ENCODE data around the gene MCTS1. TPM values are rescaled to one million over a fixed set of nuclear protein-coding genes. Genes with fewer than 3 reads are reported as not detected.
A peak's percentile ranks its signal among the peaks of the same experiment; 100 is the strongest.
"Not testable (repeated sequence)": the region's sequence is repeated elsewhere in the genome, so short reads cannot be mapped to it uniquely, and the experiment has no call there.

The MCTS1 gene
- total RNA-seq = 18.0 TPM

GRCh38 chrX:120603707-120604360 is at the start of gene MCTS1:
Gene MCTS1 (plus strand): TSS chrX:120604101. CDS start chrX:120604237, 136 bp downstream.
- DNase-seq (ENCODE audit: low spot score) (peak; percentile 86), ATAC-seq (peak; percentile 94)

DNA sequence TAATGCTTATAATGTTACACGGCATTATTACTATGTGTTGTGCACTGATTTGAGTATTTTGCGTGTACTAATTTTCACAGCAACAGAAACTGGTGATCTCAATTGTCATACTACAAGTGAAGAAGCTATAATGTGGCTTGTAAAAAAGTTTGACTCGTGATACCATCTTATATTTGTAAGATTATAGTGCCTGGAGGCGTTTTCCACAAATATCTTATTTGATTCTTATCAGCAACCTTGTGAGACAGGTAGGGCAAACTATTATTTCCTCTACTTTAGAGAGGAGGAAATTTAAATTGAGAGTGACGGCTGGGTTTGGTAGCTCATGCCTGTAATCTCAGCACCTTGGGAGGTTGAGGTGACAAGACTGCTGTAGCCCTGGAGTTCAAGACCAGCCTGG is 47.6 kb upstream of the MCTS1 start:
- ATAC-seq (no peak), DNase-seq (ENCODE audit: low spot score) (no peak)

DNA sequence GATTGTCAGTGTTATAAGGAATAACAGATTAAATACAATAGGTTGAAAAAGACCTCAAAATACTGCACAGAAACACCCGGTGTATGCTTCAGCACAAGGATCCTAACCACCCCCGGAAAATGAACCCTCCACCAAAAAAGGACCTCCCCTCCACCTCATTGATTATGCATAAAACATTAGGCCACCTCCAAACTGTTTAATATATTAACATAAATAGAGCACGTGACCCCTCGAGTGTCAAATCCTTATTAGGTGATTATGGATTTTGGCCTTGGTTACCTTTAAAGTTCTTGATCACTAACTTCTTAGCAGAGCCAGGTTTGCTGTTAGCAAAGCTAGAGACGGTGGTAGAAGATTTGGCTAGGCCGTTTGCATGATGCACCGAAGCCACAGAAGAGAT is 44.1 kb upstream of the MCTS1 start:
- DNase-seq (ENCODE audit: low spot score) (no peak), ATAC-seq (no peak)

- peak; percentile 52 for ATAC-seq
- DNase-seq (ENCODE audit: low spot score) = peak; percentile 47
Measured at GRCh38 chrX:120560405-120560841, 43.5 kb upstream of the MCTS1 start.

DNA sequence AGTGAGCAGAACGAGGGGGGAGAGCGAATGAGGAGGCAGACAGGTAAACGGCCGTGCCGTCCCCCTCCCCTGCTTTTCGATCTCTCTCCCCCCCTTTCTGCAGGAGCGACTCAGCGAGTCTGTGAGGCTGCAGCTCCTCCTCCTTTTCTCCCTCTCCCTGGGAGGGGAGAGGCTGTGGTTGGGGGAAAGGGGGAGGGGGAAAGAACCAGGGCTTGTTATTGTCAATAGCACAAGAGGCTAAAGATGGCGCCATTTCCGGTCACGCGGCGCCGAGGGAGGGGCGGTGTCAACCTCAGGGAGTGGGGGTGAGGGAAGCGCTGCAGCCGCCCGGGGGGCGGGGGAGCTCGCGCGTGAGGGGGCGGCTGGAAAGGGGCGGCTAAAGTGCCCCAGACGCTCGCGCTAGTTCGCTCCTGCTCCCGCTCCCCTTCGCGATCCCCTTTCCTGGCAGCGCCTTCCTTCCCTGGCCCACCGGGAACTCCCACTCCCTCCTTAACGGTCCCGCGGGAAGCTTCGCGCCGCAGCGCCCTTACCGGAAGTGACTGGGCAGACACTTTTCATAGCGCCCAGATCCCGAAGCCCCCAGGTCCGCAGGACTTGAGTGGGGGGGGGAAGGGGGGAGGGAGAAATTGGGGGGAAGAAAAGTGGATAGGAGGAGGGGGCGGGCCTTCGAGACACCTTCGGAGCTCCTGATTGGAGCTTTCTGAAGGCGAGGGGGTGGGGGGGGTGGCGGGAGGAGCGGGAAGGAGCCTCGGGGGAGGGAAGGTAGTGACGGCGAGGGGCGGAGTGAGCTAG is 42.9 kb upstream of the MCTS1 start, which contains the start of gene CUL4B:
Gene CUL4B, minus strand, starts transcription at position 121 of the 792 bp plus-strand sequence. CDS start 324 bp downstream, outside the sequence.
- peak; percentile 92 for DNase-seq (ENCODE audit: low spot score)
- peak; percentile 90 for ATAC-seq

- ATAC-seq (no peak), DNase-seq (ENCODE audit: low spot score) (no peak)
Measured at GRCh38 chrX:120561634-120562568, 42.0 kb upstream of the MCTS1 start.

DNA sequence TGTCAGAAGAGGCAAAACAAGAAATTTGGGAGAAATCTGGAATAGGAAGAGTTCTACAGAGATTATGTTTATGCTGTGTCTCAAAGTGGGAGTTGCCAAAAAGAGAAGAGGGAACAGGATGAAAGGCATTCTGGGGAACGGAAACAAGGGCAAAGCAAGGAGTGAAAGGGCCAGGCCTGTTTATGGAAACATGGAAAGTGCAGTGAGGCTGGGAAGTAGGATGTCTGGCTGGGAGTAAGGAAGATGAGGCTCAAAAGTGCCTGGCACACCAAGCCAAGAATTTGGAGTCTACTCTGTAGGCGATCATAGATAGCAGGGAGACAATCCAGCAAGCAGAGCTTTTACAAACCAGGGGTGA is 41.4 kb upstream of the MCTS1 start:
- no peak for ATAC-seq

DNA sequence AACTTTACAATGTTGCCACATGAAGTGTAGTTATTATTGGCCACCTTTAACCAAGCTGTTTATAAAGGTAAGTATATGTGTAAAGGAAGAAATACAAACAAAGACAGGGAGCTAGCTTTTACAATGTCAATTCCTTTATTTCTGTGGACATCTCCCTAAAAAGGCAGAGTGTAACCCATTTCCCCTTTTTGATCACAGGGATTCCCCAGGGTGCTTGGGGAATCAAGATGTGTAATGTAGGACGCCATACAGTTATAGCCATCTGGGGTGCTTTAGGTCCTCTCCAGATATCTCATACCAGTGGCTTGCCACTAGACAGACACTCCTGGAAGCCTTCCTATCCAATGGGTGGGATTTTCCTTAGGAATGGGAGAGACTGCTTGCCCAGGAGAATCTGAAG is 39.0 kb upstream of the MCTS1 start:
- no peak for ATAC-seq

More for the DNA sequence above, 41.4 kb upstream of the MCTS1 start:
- no peak for DNase-seq (ENCODE audit: low spot score)

DNA sequence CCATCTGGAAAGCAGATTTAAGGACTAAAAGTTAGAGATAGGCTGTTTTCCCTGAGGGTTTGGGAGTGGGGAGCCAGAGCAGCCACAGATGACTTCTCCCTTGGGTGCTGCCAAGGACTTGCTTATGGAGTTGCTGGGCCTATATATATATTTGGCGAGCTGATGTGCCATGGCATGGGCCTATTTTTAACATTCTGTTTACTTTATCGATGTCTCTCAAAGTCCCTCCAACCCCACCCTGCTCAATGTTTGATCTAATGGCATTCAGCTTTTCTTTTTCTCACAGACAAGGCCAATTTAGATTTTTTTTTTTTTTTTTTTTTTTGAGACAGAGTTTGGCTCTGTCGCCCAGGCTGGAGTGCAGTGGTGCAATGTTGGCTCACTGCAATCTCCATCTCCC is 37.1 kb upstream of the MCTS1 start:
- DNase-seq (ENCODE audit: low spot score) (no peak), ATAC-seq (no peak)

More for the DNA sequence above, 39.0 kb upstream of the MCTS1 start:
- no peak for DNase-seq (ENCODE audit: low spot score)

GRCh38 chrX:120568035-120568434 is 35.9 kb upstream of the MCTS1 start:
- DNase-seq (ENCODE audit: low spot score) (no peak), ATAC-seq (no peak)

DNA sequence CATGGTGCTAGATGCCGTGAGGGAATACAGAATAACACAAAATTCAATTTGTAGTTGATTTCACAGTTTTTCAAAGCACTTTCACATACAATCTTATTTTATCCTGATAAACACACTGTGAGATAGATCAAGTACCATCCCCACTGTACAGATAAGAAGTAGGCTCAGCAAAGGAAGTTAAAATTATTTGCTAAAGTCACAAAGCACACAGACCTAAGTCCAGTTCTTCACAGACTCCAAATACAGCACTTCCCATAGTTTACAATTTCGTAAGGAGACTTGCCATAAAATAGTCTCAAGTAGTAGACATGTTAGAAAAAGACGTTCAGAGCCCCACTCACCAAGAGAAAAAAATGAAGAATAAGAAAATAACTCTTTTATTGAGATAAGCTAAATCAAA is 35.3 kb upstream of the MCTS1 start:
- DNase-seq (ENCODE audit: low spot score) (no peak), ATAC-seq (no peak)

- ATAC-seq (no peak), DNase-seq (ENCODE audit: low spot score) (no peak)
Measured at GRCh38 chrX:120570011-120570600, 33.8 kb upstream of the MCTS1 start.

GRCh38 chrX:120573806-120574205 is 30.1 kb upstream of the MCTS1 start:
- DNase-seq (ENCODE audit: low spot score); ATAC-seq: not testable (repeated sequence)

DNA sequence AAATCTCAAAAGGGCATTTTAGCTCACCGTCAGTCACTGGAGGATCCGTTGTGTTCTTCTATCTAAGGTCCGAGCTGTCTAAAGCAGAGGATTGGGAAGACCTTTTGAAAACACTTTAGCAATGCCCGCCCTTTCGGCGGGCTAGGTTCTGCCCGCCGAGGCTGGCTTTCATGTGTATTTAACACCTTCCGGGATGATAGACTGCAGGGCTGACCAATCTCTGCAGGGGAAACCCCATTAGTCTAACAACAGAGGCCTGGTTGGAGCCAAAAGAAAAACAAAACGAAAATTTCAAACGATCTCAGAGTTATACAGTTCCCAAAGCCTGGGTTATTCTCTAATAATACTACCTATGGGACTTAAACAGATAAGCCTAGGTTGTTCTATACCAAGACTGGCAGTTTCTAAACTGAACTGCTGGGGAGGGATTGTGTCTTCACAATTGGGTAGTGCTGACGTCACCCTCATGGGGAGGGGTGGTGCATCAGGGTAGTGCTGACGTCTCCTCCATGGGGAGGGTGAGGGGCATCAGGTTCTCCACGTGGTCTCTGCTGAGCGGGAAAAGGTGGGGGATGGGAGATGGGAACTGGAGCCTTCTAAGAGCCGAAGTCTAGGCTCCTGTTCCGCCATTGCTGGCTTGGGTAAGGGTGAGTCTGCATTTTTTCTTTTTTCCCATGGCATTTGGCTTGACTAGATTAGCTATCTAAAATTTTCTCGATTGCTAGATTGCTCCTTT is 28.4 kb upstream of the MCTS1 start:
- ATAC-seq (no peak), DNase-seq (ENCODE audit: low spot score) (no peak)

DNA sequence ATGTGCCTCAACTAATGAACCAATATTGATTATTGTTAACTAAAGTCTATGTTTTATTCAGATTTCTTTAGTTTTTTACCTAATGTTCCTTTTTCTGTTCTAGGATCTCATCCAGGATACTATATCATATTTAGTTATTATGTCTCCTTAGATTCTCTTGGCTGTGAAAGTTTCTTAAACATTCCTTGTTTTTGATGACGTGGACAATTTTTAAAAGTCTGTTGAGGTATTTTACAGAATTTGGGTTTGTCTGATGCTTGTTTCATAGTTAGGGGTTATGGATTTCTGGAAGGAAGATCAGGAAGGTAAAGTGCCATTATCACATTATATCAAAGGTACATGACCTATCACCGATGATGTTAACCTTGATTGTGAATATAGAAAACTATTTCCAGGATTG is 18.2 kb upstream of the MCTS1 start:
- ATAC-seq = no peak

DNA sequence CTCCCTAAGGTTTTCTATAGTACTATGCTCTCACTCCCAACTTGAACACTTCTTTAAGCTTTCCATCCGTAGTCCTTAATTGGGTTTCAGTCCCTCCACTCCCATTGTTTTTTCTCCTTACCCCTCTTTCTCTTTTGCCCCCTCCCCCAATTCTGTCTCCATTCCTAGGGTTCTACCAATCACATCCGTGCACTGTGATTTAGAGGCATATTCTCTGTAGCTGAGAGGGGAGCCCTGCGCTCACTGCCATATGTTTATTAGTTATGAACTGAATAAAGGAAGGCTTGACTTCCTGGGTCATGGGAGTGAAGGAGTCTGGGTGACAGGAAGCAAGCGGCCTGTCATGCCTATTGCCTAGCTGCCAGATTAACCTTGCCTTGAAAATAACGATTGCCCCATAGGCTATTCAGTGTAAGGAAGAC is 471 bp downstream of the MCTS1 start:
- peak; percentile 45 for DNase-seq (ENCODE audit: low spot score)
- ATAC-seq = peak; percentile 72

More for the DNA sequence above, 18.2 kb upstream of the MCTS1 start:
- no peak for DNase-seq (ENCODE audit: low spot score)

DNA sequence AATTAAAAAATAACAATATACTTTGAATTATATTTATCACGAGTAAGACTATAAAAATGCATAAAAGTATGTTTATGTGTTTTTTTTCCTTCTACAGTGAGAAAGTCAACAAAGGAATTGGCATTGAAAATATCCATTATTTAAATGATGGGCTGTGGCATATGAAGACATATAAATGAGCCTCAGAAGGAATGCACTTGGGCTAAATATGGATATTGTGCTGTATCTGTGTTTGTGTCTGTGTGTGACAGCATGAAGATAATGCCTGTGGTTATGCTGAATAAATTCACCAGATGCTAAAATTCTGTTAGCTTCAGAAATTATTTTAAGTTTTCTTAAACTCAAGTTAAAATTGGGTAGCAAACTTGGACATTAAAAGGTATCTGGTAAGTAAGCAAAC is 8.2 kb downstream of the MCTS1 start:
- no peak for ATAC-seq
- no peak for DNase-seq (ENCODE audit: low spot score)

DNA sequence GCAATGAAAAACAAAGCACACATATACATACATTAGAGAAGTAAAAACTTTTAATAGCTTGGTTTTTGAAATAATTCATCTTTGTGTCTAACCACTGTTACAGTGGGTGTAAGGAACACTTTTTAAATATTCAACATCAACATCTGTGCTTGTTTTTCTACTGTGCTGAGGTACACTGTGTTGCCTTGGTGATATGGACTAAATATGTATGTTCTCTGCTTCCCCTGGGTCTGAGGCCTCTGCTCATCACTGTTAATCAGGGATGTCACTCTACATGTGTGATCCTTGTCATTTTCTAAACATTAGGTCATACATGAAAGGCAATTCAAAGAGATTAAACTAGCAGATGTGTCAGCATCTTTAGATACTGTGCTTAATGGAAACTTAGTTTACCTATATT is 10.9 kb downstream of the MCTS1 start:
- DNase-seq (ENCODE audit: low spot score) = no peak
- no peak for ATAC-seq

- no peak for ATAC-seq
- DNase-seq (ENCODE audit: low spot score) = no peak
Measured at GRCh38 chrX:120617996-120618630, 14.2 kb downstream of the MCTS1 start.

Measured in left lobe of liver (tissue), 2 donors.